Left renal cortex interstitium (tissue), 4 donors: Measurements from ENCODE around the gene OR5B2. TPM values are rescaled to one million over a fixed set of nuclear protein-coding genes. Genes with fewer than 3 reads are reported as not detected.

Source experiments
- polyA plus RNA-seq, 4 donors: library from polyadenylated mRNA; unstranded; fragments of 120-200 nt; gene quantifications; one replicate each; pipeline ENCODE4 v1.2.1, GENCODE V29; 2013; ENCODE audit not compliant: insufficient read length in 4 of 4

OR5B2 gene
- polyA plus RNA-seq, 4 donors: 0.13 to 0.20 TPM; not detected in 2

Other genes starting within 250 kb of the OR5B2 start
- not detected for gene OR9Q2, start 239.1 kb downstream of the OR5B2 start, polyA plus RNA-seq
- not detected for gene OR1S2, start 224.0 kb downstream of the OR5B2 start, polyA plus RNA-seq
- gene OR1S1, start 215.4 kb downstream of the OR5B2 start, polyA plus RNA-seq: not detected
- gene OR10Q1, start 199.2 kb downstream of the OR5B2 start, polyA plus RNA-seq: not detected
- gene OR10W1, start 159.9 kb downstream of the OR5B2 start, polyA plus RNA-seq: not detected
- not detected for gene OR5B17, start 69.1 kb downstream of the OR5B2 start, polyA plus RNA-seq
- gene OR5B3, start 21.2 kb downstream of the OR5B2 start, polyA plus RNA-seq: not detected
- gene OR5B12, start 14.1 kb upstream of the OR5B2 start, polyA plus RNA-seq: not detected
- gene OR5B21, start 80.0 kb upstream of the OR5B2 start, polyA plus RNA-seq: not detected
- gene LPXN, start 147.7 kb upstream of the OR5B2 start, polyA plus RNA-seq: 10 to 100 TPM in 1 of 4 donors, 1 to 10 TPM in 3; 6.5 to 10.1 (median 9.0) TPM
- gene ZFP91, start 150.9 kb upstream of the OR5B2 start, polyA plus RNA-seq: 10 to 100 TPM; 56.2 to 63.4 (median 60.3) TPM
- gene CNTF, start 194.5 kb upstream of the OR5B2 start, polyA plus RNA-seq: 1 to 10 TPM in 3 of 4 donors, under 1 TPM in 1; 0.49 to 1.9 (median 1.7) TPM